Activated CD4-positive, alpha-beta memory T cell treated with anti-CD3 and anti-CD28 coated beads for 36 hours (primary cell): Measurements from ENCODE around the gene PIAS2. TPM values are rescaled to one million over a fixed set of nuclear protein-coding genes. Genes with fewer than 3 reads are reported as not detected.

Source experiments
- CTCF ChIA-PET: fragments of 350-600 bp; sonication (Branson Sonifier 250); formaldehyde crosslinking; loops from one replicate; lab custom pipeline; 2021; ENCODE audit warnings: antibody characterized with exemption, inconsistent platforms; lab: Charles Lee
- POLR2A ChIA-PET: fragments of 350-600 bp; sonication (Branson Sonifier 250); formaldehyde crosslinking; loops from one replicate; lab custom pipeline; 2021; ENCODE audit warnings: antibody characterized with exemption; lab: Charles Lee
- DNase-seq: peaks from one replicate; pipeline ENCODE4 v3.0.0-alpha.2; 2020
- H3K27ac Mint-ChIP-seq: one replicate; pipeline ENCODE4 v1.8.0; 2021; ENCODE audit warnings: mixed read lengths
- H3K27me3 Mint-ChIP-seq: one replicate; pipeline ENCODE4 v1.8.0; 2021; ENCODE audit warnings: mixed read lengths
- H3K36me3 Mint-ChIP-seq: one replicate; pipeline ENCODE4 v1.8.0; 2021; ENCODE audit warnings: mixed read lengths
- H3K4me1 Mint-ChIP-seq: one replicate; pipeline ENCODE4 v1.8.0; 2021; ENCODE audit warnings: low read depth, mixed read lengths
- H3K4me3 Mint-ChIP-seq: one replicate; pipeline ENCODE4 v1.8.0; 2021; ENCODE audit warnings: mild to moderate bottlenecking, mixed read lengths
- H3K9me3 Mint-ChIP-seq: one replicate; pipeline ENCODE4 v1.8.0; 2021; ENCODE audit warnings: mixed read lengths
- intact Hi-C: fragments of 100-400 bp; cut with micrococcal nuclease; formaldehyde crosslinking; loops from one replicate; pipeline ENCODE4 v1.15.1; 2023
- total RNA-seq, 2 experiments: library from RNA; stranded (reverse); gene quantifications; one replicate each; pipeline ENCODE4 v1.2.3, GENCODE V29; 2021

The PIAS2 gene
- total RNA-seq, 2 experiments from 2014 or later = 19.7 to 22.1 TPM

DNA sequence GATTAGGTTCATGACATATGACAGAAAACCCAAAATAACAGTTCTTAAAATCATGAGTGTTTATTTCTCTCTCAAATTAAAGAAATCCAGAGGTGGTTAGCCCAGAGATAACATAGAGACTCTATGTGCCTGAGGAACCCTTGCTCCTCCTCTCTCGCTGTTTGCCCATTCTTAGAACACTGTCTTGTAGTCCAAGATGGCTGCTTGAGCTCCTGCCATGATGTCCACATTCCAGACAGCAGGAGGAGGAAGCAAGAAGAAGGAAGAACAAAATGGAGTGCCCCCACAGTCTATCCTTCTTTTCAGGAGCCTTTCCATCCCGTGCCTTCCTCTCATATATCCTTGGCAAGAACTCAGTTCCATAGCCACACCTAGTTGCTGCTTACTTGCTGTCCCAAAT, 146.6 kb downstream of the PIAS2 start:
- intact Hi-C loops = no loop called here
- H3K9me3 Mint-ChIP-seq = no peaks in the 10 kb centered on the region
- CTCF ChIA-PET = interaction anchor here (0.7 kb wide), 2 partner anchors 45 to 972 kb away, joined by 3 read pairs; no protein-coding TSS in a partner anchor
- no peak overlapping the region for H3K27ac Mint-ChIP-seq
- POLR2A ChIA-PET = no interaction called here
- no peaks in the 10 kb centered on the region for H3K4me1 Mint-ChIP-seq
- no peaks in the 10 kb centered on the region for H3K27me3 Mint-ChIP-seq
- no peak overlapping the region for H3K4me3 Mint-ChIP-seq
- DNase-seq = no peak
- H3K36me3 Mint-ChIP-seq = no peaks in the 10 kb centered on the region

DNA sequence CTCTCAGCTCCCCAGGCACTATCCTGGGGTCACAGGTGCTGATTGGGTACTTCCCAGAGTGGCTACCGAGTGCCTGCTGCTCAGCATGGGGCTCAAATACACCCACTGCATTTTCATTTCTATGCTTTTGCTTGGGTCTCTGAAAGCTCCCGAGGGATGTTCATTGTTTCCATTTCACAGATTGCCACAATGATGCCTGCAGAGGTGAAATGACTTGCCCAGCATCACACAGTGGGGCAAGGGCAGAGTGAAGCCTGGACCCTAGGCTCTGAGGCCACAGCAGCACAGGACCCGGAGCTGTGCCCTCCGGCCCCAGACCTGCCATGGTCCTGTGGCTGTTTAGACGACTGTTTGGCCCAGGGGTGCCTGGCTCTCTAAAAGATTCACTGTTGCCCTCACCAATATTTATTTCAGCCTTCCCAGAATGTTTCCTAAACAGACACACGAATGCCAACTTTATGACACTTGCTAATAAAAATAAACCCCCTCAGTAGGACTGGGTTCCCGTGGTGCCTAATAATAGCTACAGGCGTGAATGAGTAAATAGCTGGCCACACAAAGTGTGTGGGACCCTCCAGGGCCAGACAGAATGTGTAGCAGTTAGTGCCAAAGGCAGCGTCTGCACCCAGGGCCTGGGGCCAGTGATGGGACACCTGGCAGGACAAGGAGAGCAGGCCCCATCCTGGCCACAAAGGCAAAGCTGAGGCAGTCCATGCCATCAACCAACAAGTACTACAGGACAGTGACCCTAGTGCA, 149.0 kb downstream of the PIAS2 start:
- H3K4me3 Mint-ChIP-seq = no peak overlapping the region
- ChIA-PET CTCF (no interaction called here), POLR2A (no interaction called here)
- intact Hi-C loops = no loop called here
- H3K27ac Mint-ChIP-seq = no peak overlapping the region
- H3K9me3 Mint-ChIP-seq = no peaks in the 10 kb centered on the region
- no peaks in the 10 kb centered on the region for H3K4me1 Mint-ChIP-seq
- no peaks in the 10 kb centered on the region for H3K36me3 Mint-ChIP-seq
- peaks cover 13% of the 10 kb centered on the region for H3K27me3 Mint-ChIP-seq
- no peak for DNase-seq

DNA sequence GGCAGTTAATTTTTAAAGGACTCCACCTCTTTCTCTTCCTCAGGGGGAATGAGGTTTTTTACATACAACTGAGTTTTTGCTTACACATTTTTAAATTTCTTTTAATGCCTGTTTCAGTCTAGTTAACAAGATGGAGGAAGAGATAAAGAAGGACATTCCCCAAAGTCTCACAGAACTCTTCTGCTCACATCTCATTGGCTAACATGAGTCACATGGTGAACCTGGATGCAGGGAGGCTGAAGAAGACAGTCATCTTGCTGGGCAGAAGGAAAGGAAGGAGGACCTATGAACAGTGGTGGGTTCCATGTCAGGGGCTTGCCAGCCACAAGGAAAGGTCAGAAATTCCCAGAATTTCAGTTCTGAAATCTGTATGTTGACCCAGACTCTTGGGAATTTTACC, 150.1 kb downstream of the PIAS2 start:
- Mint-ChIP-seq H3K27me3 (peaks cover 20% of the 10 kb centered on the region), H3K4me1 (no peaks in the 10 kb centered on the region), H3K36me3 (no peaks in the 10 kb centered on the region), H3K9me3 (no peaks in the 10 kb centered on the region), H3K4me3 (no peak overlapping the region), H3K27ac (no peak overlapping the region)
- intact Hi-C loops = no loop called here
- no peak for DNase-seq
- POLR2A ChIA-PET = no interaction called here
- CTCF ChIA-PET = no interaction called here

DNA sequence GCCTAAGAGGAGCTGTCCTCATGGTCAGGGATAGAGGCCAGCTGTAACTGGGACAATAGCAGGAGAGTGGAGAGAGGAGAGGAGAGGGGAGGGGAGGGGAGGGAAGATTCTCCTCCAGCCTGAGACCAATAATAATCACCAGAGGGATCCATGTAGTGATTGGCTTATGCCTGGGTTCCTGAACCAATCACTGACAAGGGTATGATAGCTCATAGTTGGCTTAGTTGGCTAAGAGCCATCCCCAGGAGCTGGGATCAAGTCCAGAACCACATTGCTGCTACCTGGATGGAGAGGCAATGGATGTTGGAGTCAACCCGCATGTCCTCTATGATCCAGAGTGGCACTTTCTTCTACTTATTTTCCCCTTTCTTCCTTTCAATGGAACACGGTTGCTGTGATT, 152.7 kb downstream of the PIAS2 start:
- POLR2A ChIA-PET = no interaction called here
- H3K4me3 Mint-ChIP-seq = no peak overlapping the region
- no peaks in the 10 kb centered on the region for H3K4me1 Mint-ChIP-seq
- CTCF ChIA-PET = no interaction called here
- H3K27ac Mint-ChIP-seq = no peak overlapping the region
- H3K27me3 Mint-ChIP-seq = peaks cover 27% of the 10 kb centered on the region
- no peak for DNase-seq
- H3K36me3 Mint-ChIP-seq = no peaks in the 10 kb centered on the region
- no peaks in the 10 kb centered on the region for H3K9me3 Mint-ChIP-seq
- intact Hi-C loops = no loop called here

DNA sequence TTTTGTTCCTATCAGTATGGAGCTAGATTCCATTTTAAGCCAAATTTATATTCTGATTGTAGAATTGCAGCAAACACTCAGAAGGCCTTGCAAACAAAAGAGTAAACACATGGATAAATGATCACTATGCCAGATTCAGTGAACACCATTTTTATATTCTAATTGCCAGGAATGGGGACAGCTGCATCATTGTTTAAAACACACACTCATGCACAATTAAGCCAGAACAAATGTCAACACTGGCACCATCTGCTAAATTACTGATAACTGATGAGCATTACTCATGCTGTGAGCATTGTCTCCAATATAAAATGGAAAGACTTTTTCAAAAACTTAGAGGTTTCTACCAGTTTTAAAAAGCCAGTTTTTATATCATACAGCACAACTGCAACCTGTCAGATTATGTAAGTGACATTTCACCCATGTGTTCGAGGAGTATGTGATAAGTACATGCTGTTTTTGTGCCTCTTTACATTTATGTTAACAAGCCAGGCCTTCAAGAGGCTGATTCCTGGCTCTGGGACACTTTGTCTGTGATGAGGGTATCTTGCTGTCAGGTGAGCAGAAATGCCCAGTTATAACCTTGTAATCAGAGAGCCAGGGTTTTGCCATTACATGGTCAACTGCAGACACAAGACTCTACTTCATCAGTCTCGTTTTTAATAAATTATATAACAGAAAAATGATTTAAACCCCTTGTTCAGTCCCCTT, 156.1 kb downstream of the PIAS2 start:
- Mint-ChIP-seq H3K4me1 (peaks cover 6% of the 10 kb centered on the region), H3K36me3 (no peaks in the 10 kb centered on the region), H3K27ac (no peak overlapping the region), H3K27me3 (peaks cover 47% of the 10 kb centered on the region), H3K9me3 (no peaks in the 10 kb centered on the region), H3K4me3 (no peak overlapping the region)
- CTCF ChIA-PET = no interaction called here
- POLR2A ChIA-PET = no interaction called here
- intact Hi-C loops = no loop called here
- DNase-seq = no peak

DNA sequence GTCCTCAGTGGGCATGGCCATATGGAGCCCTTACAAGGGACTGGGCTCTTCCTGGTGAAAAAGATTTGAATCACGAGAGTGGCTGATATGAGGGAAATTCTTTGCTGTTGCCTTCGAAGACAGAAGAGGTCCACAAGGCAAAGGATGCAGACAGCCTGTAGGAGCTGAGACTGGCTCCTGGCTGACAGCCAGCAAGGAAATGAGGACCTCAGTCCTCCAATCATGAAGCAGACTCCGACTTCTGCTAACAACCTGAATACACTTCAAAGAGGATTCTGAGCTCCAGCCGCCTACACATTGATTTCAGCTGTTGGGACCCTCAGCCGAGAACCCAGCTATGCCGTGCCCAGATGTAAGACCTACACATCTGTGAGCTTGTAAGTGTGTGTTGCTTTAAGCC, 157.4 kb downstream of the PIAS2 start:
- Mint-ChIP-seq H3K4me1 (peaks cover 11% of the 10 kb centered on the region), H3K27me3 (peaks cover 52% of the 10 kb centered on the region), H3K9me3 (no peaks in the 10 kb centered on the region), H3K4me3 (no peak overlapping the region), H3K27ac (no peak overlapping the region), H3K36me3 (no peaks in the 10 kb centered on the region)
- DNase-seq = no peak
- intact Hi-C loops = loop anchor here (5.0 kb wide), 1 partner anchor 83 kb away; no protein-coding TSS in a partner anchor
- ChIA-PET POLR2A (no interaction called here), CTCF (no interaction called here)

DNA sequence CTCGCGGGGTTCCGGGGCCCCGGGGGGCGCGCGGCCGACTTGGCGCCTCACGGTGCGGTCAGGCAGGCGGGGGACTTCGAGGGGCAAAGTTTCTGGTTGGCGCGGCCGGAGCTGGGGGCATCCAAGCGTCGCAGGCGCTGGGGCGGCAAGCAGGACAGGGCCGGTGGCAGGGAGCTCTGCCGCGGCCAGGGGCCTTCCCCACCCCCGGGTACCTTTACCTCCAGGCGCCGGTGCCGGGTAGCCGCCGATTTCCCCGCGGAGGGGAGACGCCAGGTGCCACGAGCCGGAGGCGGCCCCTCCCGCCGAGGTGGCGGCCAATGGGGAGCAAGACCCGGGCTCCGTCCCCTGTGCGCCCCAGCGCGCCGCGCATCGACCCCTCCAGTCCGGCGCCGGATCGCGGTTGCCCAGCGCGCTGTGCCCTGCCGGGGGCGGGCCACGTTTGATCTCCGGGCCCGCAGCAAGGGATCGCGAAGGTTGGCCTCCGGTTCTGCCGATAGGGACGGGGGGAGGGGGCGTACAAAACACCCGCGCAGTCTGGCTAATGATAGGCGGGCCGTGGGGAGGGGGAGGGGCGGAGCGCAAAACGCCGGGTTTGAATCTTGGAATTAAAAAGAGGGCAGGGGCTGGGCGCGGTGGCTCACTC, 160.6 kb downstream of the PIAS2 start, which contains the start of gene ST8SIA5:
Gene ST8SIA5, minus strand, starts transcription at position 495 of the 643 bp plus-strand sequence. CDS start 545 bp downstream, outside the sequence.
- Mint-ChIP-seq H3K4me3 (peak within 1 kb of the TSS; percentile 31), H3K36me3 (no peaks in the 10 kb centered on the region), H3K9me3 (no peaks in the 10 kb centered on the region), H3K27ac (no peak within 1 kb of the TSS), H3K27me3 (peaks cover 58% of the 10 kb centered on the region), H3K4me1 (peaks cover 11% of the 10 kb centered on the region)
- ChIA-PET POLR2A (no interaction called here), CTCF (no interaction called here)
- DNase-seq = no peak
- intact Hi-C loops = loop anchor here (5.0 kb wide), 1 partner anchor 79 kb away; no protein-coding TSS in a partner anchor

DNA sequence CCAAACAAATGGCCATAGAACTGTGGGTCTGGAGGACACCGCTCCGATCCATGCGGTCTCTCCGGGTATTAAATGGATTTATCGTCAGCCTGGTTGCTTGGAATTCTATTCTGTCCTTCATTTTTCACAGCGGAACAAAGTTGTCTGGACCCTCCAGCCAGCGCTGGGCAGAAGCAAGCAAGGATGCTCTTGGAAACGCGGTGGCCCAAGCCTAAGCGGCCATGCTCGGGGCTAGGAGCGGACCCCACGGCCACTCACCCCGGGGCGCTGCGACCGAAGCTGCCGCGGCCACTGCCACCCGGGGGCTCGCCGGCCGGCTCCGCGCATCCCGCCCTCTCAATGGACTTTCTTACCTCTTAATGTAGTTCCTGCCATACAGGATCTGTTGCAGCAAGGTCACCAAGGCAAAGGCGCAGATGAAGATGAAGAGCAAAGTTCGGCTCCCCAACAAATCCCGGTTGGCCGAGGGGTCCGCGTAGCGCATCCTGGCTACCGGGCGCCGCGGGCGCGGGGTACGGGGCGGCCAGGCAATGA, 161.2 kb downstream of the PIAS2 start:
- intact Hi-C loops = loop anchor here (5.0 kb wide), 1 partner anchor 79 kb away; no protein-coding TSS in a partner anchor
- H3K27ac Mint-ChIP-seq = no peak overlapping the region
- H3K4me1 Mint-ChIP-seq = peaks cover 11% of the 10 kb centered on the region
- no peak overlapping the region for H3K4me3 Mint-ChIP-seq
- CTCF ChIA-PET = no interaction called here
- POLR2A ChIA-PET = no interaction called here
- H3K36me3 Mint-ChIP-seq = no peaks in the 10 kb centered on the region
- no peak for DNase-seq
- H3K9me3 Mint-ChIP-seq = no peaks in the 10 kb centered on the region
- H3K27me3 Mint-ChIP-seq = peaks cover 58% of the 10 kb centered on the region

DNA sequence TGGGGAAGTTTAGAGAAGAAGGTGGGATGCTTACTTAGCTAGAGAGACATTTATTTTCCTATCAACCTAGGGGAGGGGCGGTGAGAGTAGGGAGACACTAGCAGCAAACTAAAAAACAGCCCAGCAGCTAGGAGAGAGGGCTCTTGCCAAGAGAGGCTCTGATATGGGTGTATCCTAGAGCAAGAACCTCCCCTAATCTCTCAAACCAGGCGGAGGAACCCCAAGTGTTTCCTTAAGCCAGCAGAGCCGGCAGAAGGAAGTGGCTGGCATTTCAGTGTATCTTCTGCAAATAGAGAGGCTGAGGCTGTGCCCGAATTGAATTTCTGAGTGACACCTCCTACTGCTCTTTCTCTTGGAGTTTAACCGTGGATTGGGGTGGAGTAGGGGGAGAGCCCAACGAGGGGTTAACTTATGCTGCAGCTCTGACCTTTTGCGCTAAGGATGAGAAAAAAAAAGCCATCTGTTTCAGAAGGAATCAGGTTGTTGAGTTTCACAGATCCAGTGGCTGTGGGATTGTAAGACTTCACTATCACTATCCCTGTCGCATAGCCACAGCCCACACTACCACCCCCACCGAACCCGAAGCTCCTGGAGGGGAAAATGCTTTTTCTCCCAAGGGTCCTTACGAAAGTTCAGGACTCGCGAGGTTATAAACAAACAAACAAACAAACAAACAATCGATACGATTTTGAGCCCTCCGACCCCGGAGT, 161.8 kb downstream of the PIAS2 start:
- Mint-ChIP-seq H3K9me3 (no peaks in the 10 kb centered on the region), H3K4me1 (peaks cover 11% of the 10 kb centered on the region), H3K27ac (no peak overlapping the region), H3K27me3 (peaks cover 57% of the 10 kb centered on the region), H3K4me3 (no peak overlapping the region), H3K36me3 (no peaks in the 10 kb centered on the region)
- ChIA-PET CTCF (no interaction called here), POLR2A (no interaction called here)
- DNase-seq = no peak
- intact Hi-C loops = loop anchor here (5.0 kb wide), 1 partner anchor 78 kb away; no protein-coding TSS in a partner anchor

DNA sequence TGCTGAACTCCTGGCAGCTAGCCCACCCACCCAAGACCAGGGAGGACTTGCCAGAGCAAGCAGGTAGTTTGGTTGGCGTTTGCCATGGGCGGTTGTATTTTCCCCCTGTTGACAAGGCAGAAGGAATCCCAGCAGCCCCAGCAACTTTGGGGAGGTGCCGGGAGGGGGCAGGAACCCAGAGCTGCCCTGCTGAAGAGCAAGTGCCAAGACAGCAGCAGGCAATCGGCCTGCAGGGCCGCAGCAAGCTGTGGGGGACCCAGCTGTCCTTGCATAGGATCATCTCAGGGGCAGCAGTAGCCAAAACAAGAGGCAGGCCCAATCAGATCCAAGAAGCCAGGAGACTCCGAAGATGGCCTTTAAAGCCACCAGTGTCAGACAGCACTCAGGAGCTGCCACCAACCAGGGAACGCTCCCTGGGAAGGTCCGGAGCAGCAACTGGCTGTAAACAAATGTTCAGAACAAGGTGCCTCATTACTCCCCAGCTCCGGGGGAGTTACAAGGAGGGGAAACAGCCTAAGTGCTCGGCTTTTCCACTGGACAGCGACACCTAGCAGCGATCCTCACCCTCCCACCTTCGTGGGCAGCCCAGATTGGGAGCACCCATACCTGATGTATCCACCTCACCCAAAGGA, 162.5 kb downstream of the PIAS2 start:
- H3K9me3 Mint-ChIP-seq = no peaks in the 10 kb centered on the region
- H3K4me3 Mint-ChIP-seq = no peak overlapping the region
- H3K27ac Mint-ChIP-seq = no peak overlapping the region
- peaks cover 11% of the 10 kb centered on the region for H3K4me1 Mint-ChIP-seq
- ChIA-PET CTCF (no interaction called here), POLR2A (no interaction called here)
- H3K36me3 Mint-ChIP-seq = no peaks in the 10 kb centered on the region
- no peak for DNase-seq
- peaks cover 53% of the 10 kb centered on the region for H3K27me3 Mint-ChIP-seq
- intact Hi-C loops = loop anchor here (5.0 kb wide), 1 partner anchor 77 kb away; no protein-coding TSS in a partner anchor

DNA sequence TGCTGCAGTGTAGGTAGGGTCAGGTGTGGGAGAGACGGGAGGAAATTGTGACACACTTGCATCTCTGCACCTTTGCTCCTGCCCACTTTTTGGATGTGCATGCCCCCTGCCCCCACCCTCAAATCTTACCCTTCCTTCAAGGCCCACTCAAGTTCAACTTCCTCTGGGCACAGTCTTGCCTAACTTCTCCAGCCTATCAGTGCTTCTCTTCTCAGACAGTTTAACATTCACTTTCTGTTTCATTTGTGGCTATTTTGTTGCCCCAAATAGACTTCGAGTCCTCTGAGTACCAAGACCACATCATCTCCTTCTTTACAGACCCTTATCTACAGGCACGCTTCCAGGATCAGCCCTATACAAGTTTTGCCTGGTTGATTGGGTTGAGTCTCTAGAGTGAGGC, 163.1 kb downstream of the PIAS2 start:
- Mint-ChIP-seq H3K36me3 (no peaks in the 10 kb centered on the region), H3K9me3 (no peaks in the 10 kb centered on the region), H3K4me1 (peaks cover 11% of the 10 kb centered on the region), H3K4me3 (no peak overlapping the region), H3K27me3 (peaks cover 47% of the 10 kb centered on the region), H3K27ac (no peak overlapping the region)
- ChIA-PET POLR2A (no interaction called here), CTCF (no interaction called here)
- intact Hi-C loops = no loop called here
- DNase-seq = no peak
